Neural cell (in vitro differentiated cells): ENCODE data around the gene AQP2. TPM values are rescaled to one million over a fixed set of nuclear protein-coding genes. Genes with fewer than 3 reads are reported as not detected.

Experiments used
- H2AFZ ChIP-seq: fragments of 200-600, 300-800 bp; sonication (generic), shearing (Covaris generic); 2 replicates; pipeline ENCODE4 v1.6.0; 2014; ENCODE audit warnings: low read depth, mild to moderate bottlenecking, antibody characterized with exemption, low read length, moderate library complexity
- H3F3A ChIP-seq: fragments of 200-600 bp; shearing (Covaris generic); 2 replicates; pipeline ENCODE4 v1.6.1; 2016; ENCODE audit warnings: mild to moderate bottlenecking, moderate library complexity, mixed read lengths, antibody characterized with exemption, low read length; ENCODE audit not compliant: insufficient read depth, poor library complexity, severe bottlenecking
- H3K27ac ChIP-seq: fragments of 200-600, 300-800 bp; sonication (generic), shearing (Covaris generic); 2 replicates; pipeline ENCODE4 v1.5.1; 2014; ENCODE audit warnings: mild to moderate bottlenecking, low read length, moderate library complexity
- H3K27me3 ChIP-seq: fragments of 300-800, 200-600 bp; sonication (generic), shearing (Covaris generic); 2 replicates; pipeline ENCODE4 v1.6.0; 2014; ENCODE audit warnings: mild to moderate bottlenecking, low read depth, low read length, moderate library complexity; ENCODE audit not compliant: insufficient read depth
- H3K36me3 ChIP-seq: fragments of 300-800, 200-600 bp; sonication (generic), shearing (Covaris generic); 2 replicates; pipeline ENCODE4 v1.5.1; 2014; ENCODE audit warnings: mild to moderate bottlenecking, antibody characterized with exemption, low read length, moderate library complexity; ENCODE audit not compliant: insufficient read depth
- H3K4me2 ChIP-seq: fragments of 300-800, 200-600 bp; sonication (generic), shearing (Covaris generic); 2 replicates; pipeline ENCODE4 v1.6.0; 2014; ENCODE audit warnings: mild to moderate bottlenecking, low read length
- H3K4me3 ChIP-seq: fragments of 300-800, 200-600 bp; sonication (generic), shearing (Covaris generic); 2 replicates; pipeline ENCODE4 v1.5.1; 2014; ENCODE audit warnings: mild to moderate bottlenecking, low read length, moderate library complexity
- H3K79me2 ChIP-seq: fragments of 200-600 bp; shearing (Covaris generic); replicated peaks from 2 replicates; pipeline ENCODE4 v1.6.0; 2014; ENCODE audit warnings: mild to moderate bottlenecking, low read length, moderate library complexity; ENCODE audit not compliant: insufficient read depth
- H3K9ac ChIP-seq: fragments of 300-800, 200-600 bp; sonication (generic), shearing (Covaris generic); 2 replicates; pipeline ENCODE4 v1.6.1; 2016; ENCODE audit warnings: mild to moderate bottlenecking, low read length, mixed read lengths
- H3K9me2 ChIP-seq: fragments of 200-600 bp; shearing (Covaris generic); 2 replicates; pipeline ENCODE4 v1.6.1; 2016; ENCODE audit warnings: mild to moderate bottlenecking, low read length, mixed read lengths; ENCODE audit not compliant: insufficient read depth
- H3K9me3 ChIP-seq: fragments of 200-600, 300-800 bp; sonication (generic), shearing (Covaris generic); 2 replicates; pipeline ENCODE4 v1.6.1; 2016; ENCODE audit warnings: mild to moderate bottlenecking, mixed run types, low read length, moderate library complexity, mixed read lengths
- H4K20me1 ChIP-seq: fragments of 200-600 bp; shearing (Covaris generic); 2 replicates; pipeline ENCODE4 v1.6.1; 2016; ENCODE audit warnings: mild to moderate bottlenecking, mixed run types; ENCODE audit not compliant: insufficient read depth
- CTCF ChIP-seq: fragments of 450-650 bp; IDR thresholded peaks from 2 replicates; pipeline ENCODE4 v1.5.1; 2014; ENCODE audit warnings: antibody characterized with exemption, mild to moderate bottlenecking, moderate library complexity; ENCODE audit not compliant: poor library complexity, severe bottlenecking
- EP300 ChIP-seq: fragments of 450-650 bp; conservative IDR thresholded peaks from 2 replicates; pipeline ENCODE4 v1.6.1; 2014; ENCODE audit warnings: antibody characterized with exemption, mild to moderate bottlenecking, moderate library complexity; ENCODE audit not compliant: poor library complexity, severe bottlenecking
- EZH2 ChIP-seq: fragments of 200-600, 300-800 bp; shearing (Covaris generic), sonication (generic); IDR thresholded peaks from 2 replicates; pipeline ENCODE4 v1.6.1; 2014; ENCODE audit warnings: antibody characterized with exemption, low read length, borderline replicate concordance, mild to moderate bottlenecking; ENCODE audit not compliant: insufficient read depth, poor library complexity, severe bottlenecking
- MXI1 ChIP-seq: fragments of 450-650 bp; conservative IDR thresholded peaks from 2 replicates; pipeline ENCODE4 v1.6.1; 2014; ENCODE audit warnings: antibody characterized with exemption, mild to moderate bottlenecking; ENCODE audit not compliant: poor library complexity, severe bottlenecking
- POLR2AphosphoS5 ChIP-seq: IDR thresholded peaks from 2 replicates; pipeline ENCODE4 v1.6.1; 2012
- RAD21 ChIP-seq: fragments of 450-650 bp; conservative IDR thresholded peaks from 2 replicates; pipeline ENCODE4 v1.6.1; 2014; ENCODE audit warnings: antibody characterized with exemption, mild to moderate bottlenecking, moderate library complexity
- SMC3 ChIP-seq: fragments of 450-650 bp; conservative IDR thresholded peaks from 2 replicates; pipeline ENCODE4 v1.6.1; 2014; ENCODE audit warnings: antibody characterized with exemption, mild to moderate bottlenecking, moderate library complexity; ENCODE audit not compliant: poor library complexity
- TAF1 ChIP-seq: IDR thresholded peaks from 2 replicates; pipeline ENCODE4 v1.6.1; 2012; ENCODE audit warnings: low read depth
- polyA plus RNA-seq: library from polyadenylated mRNA; depleted of rRNA; stranded (reverse); fragments of >200 nt; gene quantifications from 2 replicates; pipeline ENCODE4 v1.2.3, GENCODE V29; 2014
- TF ChIP-seq, protein P1 (sequence below): IDR thresholded peaks from 2 replicates; pipeline ENCODE4 v1.6.1; 2012; ENCODE audit warnings: borderline replicate concordance

Gene AQP2
- polyA plus RNA-seq, 1 donor from 2014 or later = not detected

DNA sequence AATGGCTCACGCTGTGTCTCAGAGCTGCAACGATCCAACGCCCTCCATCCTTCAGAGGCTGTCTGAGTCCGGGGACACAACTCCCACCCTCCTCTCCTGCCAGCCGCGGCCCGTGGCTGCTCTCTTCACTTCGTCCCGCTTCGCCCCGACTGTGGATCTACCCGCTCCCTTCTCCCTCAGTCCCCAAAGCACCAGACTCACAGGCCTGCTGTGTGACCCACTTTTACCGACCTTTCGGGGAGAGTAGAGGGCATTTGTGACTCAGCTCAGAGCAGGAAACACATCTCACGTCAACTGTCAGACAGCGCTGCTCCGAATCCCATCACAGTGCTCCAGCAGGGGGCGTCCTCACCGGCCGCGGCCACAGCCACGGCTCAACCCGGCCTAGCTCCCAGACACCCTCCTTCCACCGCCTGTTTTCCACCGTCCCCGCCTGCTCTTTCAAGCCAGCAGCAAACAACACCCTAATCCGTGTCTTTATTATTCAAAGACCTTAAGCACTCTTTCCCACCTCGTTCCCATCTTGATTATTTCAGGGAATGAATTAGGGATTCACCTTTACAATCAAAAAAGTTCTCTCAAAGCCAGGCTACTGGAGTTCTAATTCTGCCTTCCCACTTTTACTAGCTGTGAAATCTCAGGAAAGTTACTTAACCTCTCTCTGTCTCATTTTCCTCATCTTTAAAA, 5.0 kb upstream of the AQP2 start:
- Histone ChIP-seq H3F3A (no peaks in the 10 kb centered on the region), H3K36me3 (no peaks in the 10 kb centered on the region), H4K20me1 (no peaks in the 10 kb centered on the region), H3K4me2 (peak overlapping the region; percentile 52), H3K27ac (no peak overlapping the region), H3K4me3 (peak overlapping the region; percentile 54), H3K79me2 (no peaks in the 10 kb centered on the region), H2AFZ (no peak overlapping the region), H3K9ac (no peak overlapping the region), H3K9me2 (no peaks in the 10 kb centered on the region), H3K27me3 (no peaks in the 10 kb centered on the region), H3K9me3 (no peaks in the 10 kb centered on the region)
- no peak for TF ChIP-seq EP300
- TF ChIP-seq TAF1 = no peak
- peak; percentile 87 for TF ChIP-seq CTCF
- TF ChIP-seq POLR2AphosphoS5 = no peak
- no peak for TF ChIP-seq EZH2
- peak; percentile 71 for TF ChIP-seq SMC3
- peak; percentile 59 for TF ChIP-seq RAD21
- TF ChIP-seq, protein P1, sequence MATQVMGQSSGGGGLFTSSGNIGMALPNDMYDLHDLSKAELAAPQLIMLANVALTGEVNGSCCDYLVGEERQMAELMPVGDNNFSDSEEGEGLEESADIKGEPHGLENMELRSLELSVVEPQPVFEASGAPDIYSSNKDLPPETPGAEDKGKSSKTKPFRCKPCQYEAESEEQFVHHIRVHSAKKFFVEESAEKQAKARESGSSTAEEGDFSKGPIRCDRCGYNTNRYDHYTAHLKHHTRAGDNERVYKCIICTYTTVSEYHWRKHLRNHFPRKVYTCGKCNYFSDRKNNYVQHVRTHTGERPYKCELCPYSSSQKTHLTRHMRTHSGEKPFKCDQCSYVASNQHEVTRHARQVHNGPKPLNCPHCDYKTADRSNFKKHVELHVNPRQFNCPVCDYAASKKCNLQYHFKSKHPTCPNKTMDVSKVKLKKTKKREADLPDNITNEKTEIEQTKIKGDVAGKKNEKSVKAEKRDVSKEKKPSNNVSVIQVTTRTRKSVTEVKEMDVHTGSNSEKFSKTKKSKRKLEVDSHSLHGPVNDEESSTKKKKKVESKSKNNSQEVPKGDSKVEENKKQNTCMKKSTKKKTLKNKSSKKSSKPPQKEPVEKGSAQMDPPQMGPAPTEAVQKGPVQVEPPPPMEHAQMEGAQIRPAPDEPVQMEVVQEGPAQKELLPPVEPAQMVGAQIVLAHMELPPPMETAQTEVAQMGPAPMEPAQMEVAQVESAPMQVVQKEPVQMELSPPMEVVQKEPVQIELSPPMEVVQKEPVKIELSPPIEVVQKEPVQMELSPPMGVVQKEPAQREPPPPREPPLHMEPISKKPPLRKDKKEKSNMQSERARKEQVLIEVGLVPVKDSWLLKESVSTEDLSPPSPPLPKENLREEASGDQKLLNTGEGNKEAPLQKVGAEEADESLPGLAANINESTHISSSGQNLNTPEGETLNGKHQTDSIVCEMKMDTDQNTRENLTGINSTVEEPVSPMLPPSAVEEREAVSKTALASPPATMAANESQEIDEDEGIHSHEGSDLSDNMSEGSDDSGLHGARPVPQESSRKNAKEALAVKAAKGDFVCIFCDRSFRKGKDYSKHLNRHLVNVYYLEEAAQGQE = no peak
- no peak for TF ChIP-seq MXI1

- no peak overlapping the region for H3K27ac ChIP-seq
- H3K9ac ChIP-seq = no peak overlapping the region
- no peaks in the 10 kb centered on the region for H3K27me3 ChIP-seq
- H3F3A ChIP-seq = no peaks in the 10 kb centered on the region
- H2AFZ ChIP-seq = no peak overlapping the region
- no peak for TF ChIP-seq EP300
- TF ChIP-seq, protein P1 = no peak
- no peak for TF ChIP-seq EZH2
- TF ChIP-seq RAD21 = no peak
- TF ChIP-seq MXI1 = no peak
- no peak for TF ChIP-seq SMC3
- no peak for TF ChIP-seq POLR2AphosphoS5
- TF ChIP-seq TAF1 = no peak
- no peak for TF ChIP-seq CTCF
- H3K4me2 ChIP-seq = no peak overlapping the region
- no peaks in the 10 kb centered on the region for H4K20me1 ChIP-seq
- no peaks in the 10 kb centered on the region for H3K79me2 ChIP-seq
- no peak overlapping the region for H3K4me3 ChIP-seq
- H3K36me3 ChIP-seq = no peaks in the 10 kb centered on the region
- no peaks in the 10 kb centered on the region for H3K9me2 ChIP-seq
- no peaks in the 10 kb centered on the region for H3K9me3 ChIP-seq
Measured at GRCh38 chr12:49946086-49946485, 4.5 kb upstream of the AQP2 start.
